Measurements from ENCODE around the gene GNG7. TPM values are rescaled to one million over a fixed set of nuclear protein-coding genes. Genes with fewer than 3 reads are reported as not detected.

The GNG7 gene
- total RNA-seq, 1 donor from 2014 or later = 8.5 TPM

GRCh38 chr19:2602391-2603181 lies 99.9 kb downstream of the GNG7 start:
- Mint-ChIP-seq H3K4me1 (peaks cover 24% of the 10 kb centered on the region), H3K9me3 (no peaks in the 10 kb centered on the region), H3K27me3 (ENCODE audit: low read depth) (no peaks in the 10 kb centered on the region), H3K27ac (peak overlapping the region; percentile 92), H3K36me3 (peaks cover 2% of the 10 kb centered on the region), H3K4me3 (peak overlapping the region; percentile 65)
- peak in 1 of 2 experiments; percentile 68 for DNase-seq (ENCODE audit: low spot score in 2 of 2, unreplicated experiment in 2 of 2)
- no peak for TF ChIP-seq CTCF (IDR thresholded peaks at IDR 0.05; ENCODE audit: unreplicated experiment)

- Mint-ChIP-seq H3K9me3 (no peaks in the 10 kb centered on the region), H3K4me1 (peaks cover 24% of the 10 kb centered on the region), H3K4me3 (no peak overlapping the region), H3K27ac (peak overlapping the region; percentile 26), H3K27me3 (ENCODE audit: low read depth) (no peaks in the 10 kb centered on the region), H3K36me3 (peaks cover 2% of the 10 kb centered on the region)
- DNase-seq (ENCODE audit: low spot score in 2 of 2, unreplicated experiment in 2 of 2) = no peak
- no peak for TF ChIP-seq CTCF (IDR thresholded peaks at IDR 0.05; ENCODE audit: unreplicated experiment)
Observed at GRCh38 chr19:2600914-2601870, 101.3 kb downstream of the GNG7 start.

- no peak overlapping the region for H3K4me3 Mint-ChIP-seq
- peaks cover 8% of the 10 kb centered on the region for H3K4me1 Mint-ChIP-seq
- H3K27ac Mint-ChIP-seq = no peak overlapping the region
- no peaks in the 10 kb centered on the region for H3K27me3 Mint-ChIP-seq (ENCODE audit: low read depth)
- H3K36me3 Mint-ChIP-seq = no peaks in the 10 kb centered on the region
- TF ChIP-seq CTCF (IDR thresholded peaks at IDR 0.05; ENCODE audit: unreplicated experiment) = no peak
- no peak for DNase-seq (ENCODE audit: low spot score in 2 of 2, unreplicated experiment in 2 of 2)
- peaks cover 12% of the 10 kb centered on the region for H3K9me3 Mint-ChIP-seq
Observed at GRCh38 chr19:2594319-2594718, 108.2 kb downstream of the GNG7 start.

GRCh38 chr19:2592824-2593223 lies 109.7 kb downstream of the GNG7 start:
- Mint-ChIP-seq H3K36me3 (no peaks in the 10 kb centered on the region), H3K27ac (no peak overlapping the region), H3K4me1 (no peaks in the 10 kb centered on the region), H3K27me3 (ENCODE audit: low read depth) (no peaks in the 10 kb centered on the region), H3K4me3 (no peak overlapping the region), H3K9me3 (peaks cover 12% of the 10 kb centered on the region)
- DNase-seq (ENCODE audit: low spot score in 2 of 2, unreplicated experiment in 2 of 2) = no peak
- TF ChIP-seq CTCF (IDR thresholded peaks at IDR 0.05; ENCODE audit: unreplicated experiment) = no peak

- Mint-ChIP-seq H3K36me3 (no peaks in the 10 kb centered on the region), H3K9me3 (peaks cover 12% of the 10 kb centered on the region), H3K27me3 (ENCODE audit: low read depth) (no peaks in the 10 kb centered on the region), H3K4me1 (no peaks in the 10 kb centered on the region), H3K4me3 (no peak overlapping the region), H3K27ac (no peak overlapping the region)
- DNase-seq (ENCODE audit: low spot score in 2 of 2, unreplicated experiment in 2 of 2) = no peak
- no peak for TF ChIP-seq CTCF (IDR thresholded peaks at IDR 0.05; ENCODE audit: unreplicated experiment)
Observed at GRCh38 chr19:2591537-2592291, 110.8 kb downstream of the GNG7 start.
